Psoas muscle (tissue), 8 donors: Measurements from ENCODE around the gene NTHL1. TPM values are rescaled to one million over a fixed set of nuclear protein-coding genes. Genes with fewer than 3 reads are reported as not detected.
A peak's percentile ranks its signal among the peaks of the same experiment; 100 is the strongest.

Experiments
- ATAC-seq, 4 donors: fragments of 200-7000 bp; cut with Tn5 transposase; one replicate each; pipeline ENCODE4 v1.9.1; 2020; ENCODE audit warnings: moderate library complexity in 3 of 4, mild to moderate bottlenecking in 2 of 4
- DNase-seq, 2 donors: peaks; one replicate each; pipeline ENCODE4 v3.0.0-alpha.2; 2020
- H3K27ac ChIP-seq: fragments of 200-600 bp; one replicate; pipeline ENCODE4 v1.8.0; 2022
- H3K27me3 ChIP-seq, 3 donors: fragments of 200-600 bp in 1 of 3; one replicate each; pipeline versions ENCODE4 v1.6.1 to v1.8.0; 2013 to 2022; ENCODE audit warnings: low read length in 2 of 3, mild to moderate bottlenecking in 2 of 3, moderate library complexity in 1 of 3; ENCODE audit not compliant: insufficient read depth in 3 of 3
- H3K36me3 ChIP-seq, 2 donors: fragments of 200-600 bp in 1 of 2; one replicate each; pipeline versions ENCODE4 v1.6.1 to v1.8.0; 2013 to 2022; ENCODE audit warnings: low read depth in 1 of 2, mild to moderate bottlenecking in 1 of 2, moderate library complexity in 1 of 2; ENCODE audit not compliant: insufficient read depth in 1 of 2
- H3K4me1 ChIP-seq: fragments of 200-600 bp; one replicate; pipeline ENCODE4 v1.8.0; 2022
- H3K4me3 ChIP-seq: fragments of 200-600 bp; one replicate; pipeline ENCODE4 v1.8.0; 2022; ENCODE audit warnings: mild to moderate bottlenecking
- H3K9me3 ChIP-seq: fragments of 200-600 bp; one replicate; pipeline ENCODE4 v1.8.0; 2022
- CTCF ChIP-seq: fragments of 200-600 bp; IDR thresholded peaks from one replicate; pipeline ENCODE4 v1.8.0; 2022; ENCODE audit warnings: antibody characterized with exemption
- WGBS, 3 donors: extraction: QIAGEN DNeasy Blood & Tissue Kit; methylation state at CpG; one replicate each; pipeline versions ENCODE4 v1.1.6 to v1.1.7; 2013; 5-methylcytosine and 5-hydroxymethylcytosine counted together
- intact Hi-C, 2 donors: fragments of 100-400 bp; cut with DNase I; formaldehyde crosslinking; loops; one replicate each; pipeline versions ENCODE4 v1.11.0 to v1.14.2; 2022
- polyA plus RNA-seq, 3 donors: library from polyadenylated mRNA; stranded (reverse); fragments of 200-250 nt; gene quantifications; one replicate each; pipeline ENCODE4 v1.2.3, GENCODE V29; 2013
- total RNA-seq, 4 donors: library from RNA; stranded (reverse); fragmentation: NEBNext Ultra II Directional in 2 of 4; extraction: Animal tissue kit (Norgen Biotek cat#: 25700) in 2 of 4; gene quantifications; one replicate each; pipeline versions ENCODE4 v1.2.1 to v1.2.4, GENCODE V29; 2021 to 2023
- donor health status: healthy with polysubstance abuse.
- donor health status: DM: no; HTN: no; CAD: no; lungs with moderate emphysema.
- donor health status: Bipolar disorder and iron deficiency.
- donor health status: healthy.
- donor health status: DM: yes; HTN: yes; CAD: no.
- donor health status: DM: no; HTN: no; CAD: no.
- donor health status: DM: no; HTN: no; CAD: no.
- donor health status: DM: yes; HTN: yes; CAD: no.

NTHL1 gene
- total and polyA plus RNA-seq, 7 donors: 3.1 to 17.7 (median 8.0) TPM

- Histone ChIP-seq H3K27me3 (no peaks in the 10 kb centered on the region), H3K27ac (no peak overlapping the region), H3K4me1 (peaks cover 14% of the 10 kb centered on the region), H3K36me3 (peaks cover 8 to 87% of the 10 kb centered on the region in 2 donors), H3K9me3 (no peaks in the 10 kb centered on the region), H3K4me3 (no peak overlapping the region)
- WGBS, 3 donors: 80 to 83% (median 82%) methylated on average over 11 to 15 of the region's 15 CpGs
- ATAC-seq: no peak
- no peak for DNase-seq
- TF ChIP-seq CTCF: no peak
- intact Hi-C loops: no loop called here
These were observed 46.2 kb upstream of the NTHL1 start for GRCh38 chr16:2093793-2094192.

- no peak overlapping the region for H3K27ac ChIP-seq
- no peaks in the 10 kb centered on the region for H3K27me3 ChIP-seq
- H3K36me3 ChIP-seq: peaks cover 8 to 93% of the 10 kb centered on the region in 2 donors
- ATAC-seq (no peak), DNase-seq (no peak)
- H3K4me1 ChIP-seq: peaks cover 14% of the 10 kb centered on the region
- H3K4me3 ChIP-seq: no peak overlapping the region
- intact Hi-C loops: no loop called here
- TF ChIP-seq CTCF: no peak
- no peaks in the 10 kb centered on the region for H3K9me3 ChIP-seq
- whole genome bisulfite sequencing, 3 donors: 90 to 95% (median 93%) methylated on average over 13 of the region's 13 CpGs
These were observed 45.2 kb upstream of the NTHL1 start for GRCh38 chr16:2092866-2093265.

- peaks cover 14% of the 10 kb centered on the region for H3K4me1 ChIP-seq
- WGBS, 3 donors: 73 to 84% (median 81%) methylated on average over 16 of the region's 16 CpGs
- H3K27ac ChIP-seq: no peak overlapping the region
- intact Hi-C loops: no loop called here
- DNase-seq (no peak), ATAC-seq (no peak)
- no peaks in the 10 kb centered on the region for H3K27me3 ChIP-seq
- no peak overlapping the region for H3K4me3 ChIP-seq
- H3K36me3 ChIP-seq: peaks cover 8 to 92% of the 10 kb centered on the region in 2 donors
- no peak for TF ChIP-seq CTCF
- H3K9me3 ChIP-seq: no peaks in the 10 kb centered on the region
These were observed 44.6 kb upstream of the NTHL1 start for GRCh38 chr16:2092256-2092620.

GRCh38 chr16:2091547-2092255 lies 44.1 kb upstream of the NTHL1 start:
- Histone ChIP-seq H3K4me3 (peak overlapping the region; percentile 7), H3K9me3 (no peaks in the 10 kb centered on the region), H3K27ac (peak overlapping the region; percentile 65), H3K36me3 (peaks cover 8 to 92% of the 10 kb centered on the region in 2 donors), H3K27me3 (no peaks in the 10 kb centered on the region), H3K4me1 (peaks cover 14% of the 10 kb centered on the region)
- 60 to 78% (median 61%) methylated on average over 42 to 49 of the region's 49 CpGs for WGBS, 3 donors
- no peak for DNase-seq
- intact Hi-C loops: no loop called here
- ATAC-seq: no peak
- TF ChIP-seq CTCF: no peak
